SU-DHL-6 (cell line): ENCODE results near the gene RBM23.

Source experiments
- H2AFZ ChIP-seq: fragments of 200-600 bp; sonication (generic); 2 replicates; pipeline ENCODE4 v1.6.1; 2014; ENCODE audit warnings: low read depth, mild to moderate bottlenecking, moderate library complexity, mixed read lengths, antibody characterized with exemption, low read length; ENCODE audit not compliant: severe bottlenecking
- H3F3A ChIP-seq: fragments of 200-600 bp; shearing (Covaris generic); 2 replicates; pipeline ENCODE4 v1.6.0; 2016; ENCODE audit warnings: antibody characterized with exemption, mild to moderate bottlenecking; ENCODE audit not compliant: insufficient read depth
- H3K27ac ChIP-seq: fragments of 200-600 bp; sonication (generic); 2 replicates; pipeline ENCODE4 v1.5.1; 2016; ENCODE audit warnings: low read depth, mild to moderate bottlenecking, low read length, moderate library complexity, mixed read lengths
- H3K27me3 ChIP-seq: fragments of 200-600 bp; sonication (generic), shearing (Covaris generic); 2 replicates; pipeline ENCODE4 v1.6.0; 2014; ENCODE audit warnings: mild to moderate bottlenecking, low read length
- H3K36me3 ChIP-seq: fragments of 200-600 bp; sonication (generic); 2 replicates; pipeline ENCODE4 v1.6.1; 2014; ENCODE audit warnings: mild to moderate bottlenecking, low read length, mixed read lengths
- H3K4me2 ChIP-seq: fragments of 300-600, 200-600 bp; shearing (Covaris generic), sonication (generic); 2 replicates; pipeline ENCODE4 v1.6.0; 2014; ENCODE audit warnings: low read length, low read depth, mild to moderate bottlenecking; ENCODE audit not compliant: poor library complexity, severe bottlenecking
- H3K4me3 ChIP-seq: fragments of 200-600 bp; sonication (generic); 2 replicates; pipeline ENCODE4 v1.5.1; 2014; ENCODE audit warnings: antibody characterized with exemption, low read length, mild to moderate bottlenecking, mixed read lengths; ENCODE audit not compliant: insufficient read depth, poor library complexity, severe bottlenecking
- H3K79me2 ChIP-seq: fragments of 200-600 bp; sonication (generic); 2 replicates; pipeline ENCODE4 v1.6.1; 2014; ENCODE audit warnings: mild to moderate bottlenecking, low read length, moderate library complexity; ENCODE audit not compliant: insufficient read depth
- H3K9ac ChIP-seq: fragments of 200-600 bp; sonication (generic); 2 replicates; pipeline ENCODE4 v1.7.0; 2014; ENCODE audit warnings: mild to moderate bottlenecking, low read length
- H3K9me2 ChIP-seq: fragments of 200-600 bp; sonication (generic); replicated peaks from 2 replicates; pipeline ENCODE4 v1.6.1; 2014; ENCODE audit warnings: low read length; ENCODE audit not compliant: insufficient read depth
- H3K9me3 ChIP-seq: fragments of 200-600 bp; sonication (generic); 2 replicates; pipeline ENCODE4 v1.6.1; 2014; ENCODE audit warnings: low read length, mixed read lengths; ENCODE audit not compliant: insufficient read depth
- H4K20me1 ChIP-seq: fragments of 200-600 bp; sonication (generic); 2 replicates; pipeline ENCODE4 v1.6.1; 2014; ENCODE audit warnings: low read depth, mild to moderate bottlenecking, antibody characterized with exemption, low read length, moderate library complexity, mixed read lengths
- CTCF ChIP-seq: fragments of 200-600 bp; sonication (generic); IDR thresholded peaks from one replicate; pipeline ENCODE4 v1.5.1; 2017; ENCODE audit warnings: antibody characterized with exemption, mild to moderate bottlenecking, low read length, moderate library complexity; ENCODE audit not compliant: insufficient read depth, poor library complexity, severe bottlenecking
- EZH2phosphoT487 ChIP-seq: fragments of 200-600 bp; sonication (generic), shearing (Covaris generic); conservative IDR thresholded peaks from 2 replicates; pipeline ENCODE4 v1.6.1; 2018; ENCODE audit warnings: mild to moderate bottlenecking, antibody characterized with exemption, low read length, moderate library complexity, mixed read lengths

Gene RBM23

GRCh38 chr14:22884738-22885523 is 34.0 kb downstream of the RBM23 start:
- Histone ChIP-seq H3F3A (peaks cover 24% of the 10 kb centered on the region), H4K20me1 (no peaks in the 10 kb centered on the region), H3K9ac (no peak overlapping the region), H2AFZ (no peak overlapping the region), H3K36me3 (no peaks in the 10 kb centered on the region), H3K4me3 (no peak overlapping the region), H3K9me2 (no peaks in the 10 kb centered on the region), H3K79me2 (no peaks in the 10 kb centered on the region), H3K9me3 (no peaks in the 10 kb centered on the region), H3K4me2 (no peak overlapping the region), H3K27ac (no peak overlapping the region), H3K27me3 (no peaks in the 10 kb centered on the region)
- TF ChIP-seq EZH2phosphoT487, result no peak
- no peak for TF ChIP-seq CTCF

- no peak overlapping the region for H3K9ac ChIP-seq
- no peak overlapping the region for H3K4me3 ChIP-seq
- TF ChIP-seq CTCF (no peak), EZH2phosphoT487 (no peak)
- H3K27ac ChIP-seq, result no peak overlapping the region
- H4K20me1 ChIP-seq, result no peaks in the 10 kb centered on the region
- H3K27me3 ChIP-seq, result no peaks in the 10 kb centered on the region
- H3K9me2 ChIP-seq, result no peaks in the 10 kb centered on the region
- no peaks in the 10 kb centered on the region for H3K36me3 ChIP-seq
- H3F3A ChIP-seq, result peaks cover 24% of the 10 kb centered on the region
- no peaks in the 10 kb centered on the region for H3K79me2 ChIP-seq
- H3K9me3 ChIP-seq, result no peaks in the 10 kb centered on the region
- no peak overlapping the region for H3K4me2 ChIP-seq
- H2AFZ ChIP-seq, result no peak overlapping the region
Observed at GRCh38 chr14:22884076-22884737, 34.7 kb downstream of the RBM23 start.

GRCh38 chr14:22883173-22883976 is 35.6 kb downstream of the RBM23 start, which contains the start of gene REM2:
Gene REM2 (plus strand): TSS chr14:22883222. CDS start chr14:22883288, 66 bp downstream.
- no peaks in the 10 kb centered on the region for H3K9me3 ChIP-seq
- no peak within 1 kb of the TSS for H3K9ac ChIP-seq
- no peaks in the 10 kb centered on the region for H3K79me2 ChIP-seq
- no peaks in the 10 kb centered on the region for H4K20me1 ChIP-seq
- no peak within 1 kb of the TSS for H3K27ac ChIP-seq
- no peaks in the 10 kb centered on the region for H3K36me3 ChIP-seq
- no peak within 1 kb of the TSS for H3K4me2 ChIP-seq
- H3F3A ChIP-seq, result peaks cover 22% of the 10 kb centered on the region
- no peak within 1 kb of the TSS for H2AFZ ChIP-seq
- TF ChIP-seq EZH2phosphoT487 (no peak), CTCF (no peak)
- H3K27me3 ChIP-seq, result no peaks in the 10 kb centered on the region
- no peaks in the 10 kb centered on the region for H3K9me2 ChIP-seq
- no peak within 1 kb of the TSS for H3K4me3 ChIP-seq
